CD8-positive, alpha-beta memory T cell (primary cell): ENCODE measurements around the gene GTF2H2. TPM values are rescaled to one million over a fixed set of nuclear protein-coding genes. Genes with fewer than 3 reads are reported as not detected.
"Not testable (repeated sequence)": the region's sequence is repeated elsewhere in the genome, so short reads cannot be mapped to it uniquely, and the experiment has no call there.

Experiments
- CTCF ChIA-PET: fragments of 350-600 bp; sonication (Branson Sonifier 250); formaldehyde crosslinking; loops from one replicate; lab custom pipeline; 2021; ENCODE audit warnings: antibody characterized with exemption; lab: Charles Lee
- POLR2A ChIA-PET: fragments of 350-600 bp; sonication (Branson Sonifier 250); formaldehyde crosslinking; loops from one replicate; lab custom pipeline; 2021; ENCODE audit warnings: antibody characterized with exemption; lab: Charles Lee
- DNase-seq, 5 donors: peaks; one replicate each; pipeline versions ENCODE4 v3.0.0 to v3.0.0-alpha.2; 2020 to 2022; ENCODE audit warnings: mixed read lengths in 1 of 5
- H3K27ac ChIP-seq: one replicate; pipeline ENCODE4 v1.7.0; 2013; ENCODE audit warnings: low read depth, mild to moderate bottlenecking, low read length, moderate library complexity
- H3K27me3 ChIP-seq: 2 replicates; pipeline ENCODE4 v1.7.0; 2013; ENCODE audit warnings: low read length, mild to moderate bottlenecking; ENCODE audit not compliant: insufficient read depth, poor library complexity, severe bottlenecking
- H3K36me3 ChIP-seq: 2 replicates; pipeline ENCODE4 v1.7.0; 2013; ENCODE audit warnings: mild to moderate bottlenecking, low read length, moderate library complexity; ENCODE audit not compliant: insufficient read depth
- H3K4me1 ChIP-seq: 2 replicates; pipeline ENCODE4 v1.7.0; 2013; ENCODE audit warnings: mild to moderate bottlenecking, low read length, moderate library complexity; ENCODE audit not compliant: insufficient read depth
- H3K4me3 ChIP-seq: 2 replicates; pipeline ENCODE4 v1.7.0; 2013; ENCODE audit warnings: mild to moderate bottlenecking, low read length
- H3K9me3 ChIP-seq: 2 replicates; pipeline ENCODE4 v1.7.0; 2013; ENCODE audit warnings: mild to moderate bottlenecking, low read length
- H3K27ac Mint-ChIP-seq, 8 donors: one replicate each; pipeline ENCODE4 v1.8.0; 2020 to 2021; ENCODE audit warnings: mixed read lengths in 8 of 8, mild to moderate bottlenecking in 6 of 8, inconsistent platforms in 3 of 8, moderate library complexity in 3 of 8
- H3K27me3 Mint-ChIP-seq, 2 donors: one replicate each; pipeline ENCODE4 v1.8.0; 2020 to 2021; ENCODE audit warnings: mixed read lengths in 2 of 2, mild to moderate bottlenecking in 1 of 2, moderate library complexity in 1 of 2
- H3K36me3 Mint-ChIP-seq, 3 donors: one replicate each; pipeline ENCODE4 v1.8.0; 2020 to 2021; ENCODE audit warnings: mixed read lengths in 3 of 3, inconsistent platforms in 1 of 3, mild to moderate bottlenecking in 1 of 3
- H3K4me1 Mint-ChIP-seq, 3 donors: one replicate each; pipeline ENCODE4 v1.8.0; 2020 to 2021; ENCODE audit warnings: mixed read lengths in 3 of 3, inconsistent platforms in 1 of 3, mild to moderate bottlenecking in 1 of 3
- H3K4me3 Mint-ChIP-seq, 7 donors: one replicate each; pipeline ENCODE4 v1.8.0; 2020 to 2021; ENCODE audit warnings: mixed read lengths in 7 of 7, mild to moderate bottlenecking in 6 of 7, moderate library complexity in 4 of 7, inconsistent platforms in 2 of 7
- H3K9me3 Mint-ChIP-seq, 5 donors: one replicate each; pipeline ENCODE4 v1.8.0; 2020 to 2022; ENCODE audit warnings: mixed read lengths in 5 of 5, mild to moderate bottlenecking in 3 of 5, moderate library complexity in 2 of 5, inconsistent platforms in 1 of 5
- polyA plus RNA-seq: library from polyadenylated mRNA; unstranded; fragments of 300-500 nt; fragmentation: Illumina TruSeq; gene quantifications from one replicate; pipeline ENCODE4 v1.2.3, GENCODE V29; 2021
- total RNA-seq, 2 experiments: library from RNA; stranded (reverse); gene quantifications; one replicate each; pipeline ENCODE4 v1.2.3, GENCODE V29; 2021

Gene GTF2H2
- total and polyA plus RNA-seq, 3 experiments from 2014 or later, result 10.2 to 51.7 (median 47.9) TPM

- POLR2A ChIA-PET, DNase-seq, H3K9me3 Mint-ChIP-seq, H3K27ac Mint-ChIP-seq, H3K27me3 ChIP-seq, H3K4me3 Mint-ChIP-seq, H3K36me3 ChIP-seq, H3K27ac ChIP-seq, H3K27me3 Mint-ChIP-seq, H3K9me3 ChIP-seq, CTCF ChIA-PET, H3K4me1 ChIP-seq, H3K4me1 Mint-ChIP-seq, H3K4me3 ChIP-seq, H3K36me3 Mint-ChIP-seq: not testable (repeated sequence)
These were observed 17.0 kb upstream of the GTF2H2 start for GRCh38 chr5:71084280-71085063.

- H3K27me3 ChIP-seq, H3K27ac ChIP-seq, DNase-seq, H3K4me3 ChIP-seq, H3K4me1 ChIP-seq, POLR2A ChIA-PET, CTCF ChIA-PET, H3K36me3 ChIP-seq, H3K4me1 Mint-ChIP-seq, H3K9me3 Mint-ChIP-seq, H3K36me3 Mint-ChIP-seq, H3K27ac Mint-ChIP-seq, H3K4me3 Mint-ChIP-seq, H3K27me3 Mint-ChIP-seq, H3K9me3 ChIP-seq: not testable (repeated sequence)
These were observed 15.4 kb upstream of the GTF2H2 start for GRCh38 chr5:71082898-71083297.

GRCh38 chr5:71082340-71082739 is 14.9 kb upstream of the GTF2H2 start:
- DNase-seq, H3K9me3 Mint-ChIP-seq, H3K36me3 Mint-ChIP-seq, POLR2A ChIA-PET, H3K27me3 Mint-ChIP-seq, H3K4me1 Mint-ChIP-seq, H3K4me1 ChIP-seq, CTCF ChIA-PET, H3K27me3 ChIP-seq, H3K9me3 ChIP-seq, H3K27ac ChIP-seq, H3K27ac Mint-ChIP-seq, H3K4me3 ChIP-seq, H3K4me3 Mint-ChIP-seq, H3K36me3 ChIP-seq: not testable (repeated sequence)

DNA sequence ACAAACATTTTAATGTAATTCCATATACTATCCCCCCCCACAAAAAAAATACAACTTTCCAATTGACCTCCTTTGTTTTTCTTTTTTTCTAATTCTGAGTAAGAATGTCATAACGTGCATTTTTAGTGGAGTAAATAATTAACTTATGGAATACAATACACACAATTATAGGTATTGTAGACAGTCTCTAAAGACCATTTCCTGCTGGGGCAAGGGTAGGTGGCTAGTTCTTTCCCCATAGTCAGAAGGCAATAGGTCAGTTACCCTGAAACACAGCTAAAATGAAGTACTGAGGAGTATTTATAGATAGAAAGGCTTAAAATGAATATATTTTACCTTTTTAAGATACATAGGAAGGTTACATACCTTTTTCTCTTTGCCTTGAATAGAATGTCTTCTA is 6.2 kb downstream of the GTF2H2 start:
- H3K36me3 Mint-ChIP-seq, H3K4me1 ChIP-seq, H3K4me1 Mint-ChIP-seq, H3K27me3 Mint-ChIP-seq, H3K27ac ChIP-seq, H3K27me3 ChIP-seq, CTCF ChIA-PET, H3K4me3 ChIP-seq, H3K36me3 ChIP-seq, H3K4me3 Mint-ChIP-seq, H3K9me3 Mint-ChIP-seq, DNase-seq, H3K9me3 ChIP-seq, H3K27ac Mint-ChIP-seq, POLR2A ChIA-PET: not testable (repeated sequence)

- H3K27me3 Mint-ChIP-seq, H3K4me3 Mint-ChIP-seq, H3K4me1 Mint-ChIP-seq: not testable (repeated sequence)
These were observed 8.1 kb downstream of the GTF2H2 start for GRCh38 chr5:71059426-71059825.

GRCh38 chr5:71044808-71045207 is 22.7 kb downstream of the GTF2H2 start:
- H3K9me3 Mint-ChIP-seq, CTCF ChIA-PET, H3K27me3 ChIP-seq, H3K4me1 ChIP-seq, H3K36me3 ChIP-seq, H3K27ac Mint-ChIP-seq, H3K27me3 Mint-ChIP-seq, POLR2A ChIA-PET, H3K27ac ChIP-seq, H3K9me3 ChIP-seq, H3K4me3 ChIP-seq, H3K36me3 Mint-ChIP-seq, H3K4me3 Mint-ChIP-seq, DNase-seq, H3K4me1 Mint-ChIP-seq: not testable (repeated sequence)

More at GRCh38 chr5:71059426-71059825, 8.1 kb downstream of the GTF2H2 start:
- CTCF ChIA-PET, H3K27ac Mint-ChIP-seq, H3K9me3 Mint-ChIP-seq, H3K4me3 ChIP-seq, H3K27me3 ChIP-seq, H3K36me3 ChIP-seq, H3K9me3 ChIP-seq, DNase-seq, H3K36me3 Mint-ChIP-seq, H3K27ac ChIP-seq, POLR2A ChIA-PET, H3K4me1 ChIP-seq: not testable (repeated sequence)

DNA sequence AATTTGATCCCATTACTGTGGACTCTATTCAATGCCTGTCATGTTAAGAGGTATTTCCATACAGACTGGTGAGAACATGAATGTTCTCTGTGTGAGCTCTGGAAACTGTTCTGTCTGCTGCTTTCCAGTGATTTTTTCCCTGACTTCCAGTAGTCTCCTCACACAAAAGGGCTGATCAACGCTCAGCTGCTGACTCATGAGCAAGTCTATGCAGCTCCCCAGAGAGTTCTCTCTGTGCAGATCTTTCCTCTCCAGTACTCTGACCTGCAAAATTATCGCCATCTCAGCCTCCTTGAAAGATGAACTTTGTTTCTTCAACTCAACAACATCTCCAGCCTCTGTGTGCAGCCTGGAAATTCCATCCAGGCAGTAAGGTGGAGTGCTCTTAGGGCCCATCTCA is 23.3 kb downstream of the GTF2H2 start:
- H3K9me3 ChIP-seq, H3K27ac Mint-ChIP-seq, H3K36me3 ChIP-seq, H3K4me1 ChIP-seq, POLR2A ChIA-PET, H3K27me3 ChIP-seq, DNase-seq, H3K27me3 Mint-ChIP-seq, H3K27ac ChIP-seq, H3K4me1 Mint-ChIP-seq, H3K4me3 Mint-ChIP-seq, H3K36me3 Mint-ChIP-seq, CTCF ChIA-PET, H3K4me3 ChIP-seq, H3K9me3 Mint-ChIP-seq: not testable (repeated sequence)

GRCh38 chr5:71031046-71031776 is 36.3 kb downstream of the GTF2H2 start:
- POLR2A ChIA-PET, H3K36me3 Mint-ChIP-seq, H3K27ac Mint-ChIP-seq, DNase-seq, H3K4me1 Mint-ChIP-seq, H3K9me3 ChIP-seq, H3K36me3 ChIP-seq, H3K27ac ChIP-seq, H3K9me3 Mint-ChIP-seq, H3K4me3 Mint-ChIP-seq, H3K4me3 ChIP-seq, H3K4me1 ChIP-seq, H3K27me3 ChIP-seq, CTCF ChIA-PET, H3K27me3 Mint-ChIP-seq: not testable (repeated sequence)
